SK-N-MC (cell line): ENCODE results near the gene MACROD2.

Source experiments
- EZH2 ChIP-seq: fragments of 200-600 bp; sonication (generic); IDR thresholded peaks from one replicate; pipeline ENCODE4 v1.6.1; 2017; ENCODE audit warnings: antibody characterized with exemption
- FOXP2 ChIP-seq: optimal IDR thresholded peaks from 2 replicates; pipeline ENCODE3; 2011; ENCODE audit warnings: mild to moderate bottlenecking, moderate library complexity; ENCODE audit not compliant: insufficient read depth; ENCODE audit errors: extremely low read length, control extremely low read depth
- POLR2AphosphoS5 ChIP-seq: IDR thresholded peaks from 2 replicates; pipeline ENCODE4 v1.6.1; 2012; ENCODE audit warnings: mild to moderate bottlenecking, low read depth, low read length, borderline replicate concordance

DNA sequence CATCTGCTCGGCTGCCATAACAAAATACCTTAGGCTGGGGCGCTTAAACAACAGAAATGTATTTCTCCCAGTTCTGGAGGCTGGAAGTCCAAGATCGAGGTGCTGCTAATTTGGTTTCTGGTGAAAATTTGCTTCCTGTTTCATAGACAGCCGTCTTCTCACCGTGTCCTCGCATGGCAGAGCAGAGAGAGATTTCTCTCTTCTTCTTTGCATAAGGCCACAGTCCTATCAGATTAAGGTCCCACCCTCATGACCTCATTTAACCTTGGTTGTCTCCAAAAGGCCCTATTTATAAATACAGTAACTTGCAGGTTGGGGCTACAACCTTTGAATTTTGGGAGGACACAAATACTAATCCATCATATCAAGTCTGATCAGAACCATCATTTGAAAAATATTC, 2033.6 kb downstream of the MACROD2 start:
- TF ChIP-seq EZH2 (no peak), POLR2AphosphoS5 (no peak), FOXP2 (no peak)
